ENCODE results near the gene SLC25A38. TPM values are rescaled to one million over a fixed set of nuclear protein-coding genes. Genes with fewer than 3 reads are reported as not detected.

SLC25A38 gene
- total and polyA plus RNA-seq, 9 of the 15 experiments (the other 6 are each of a cell fraction or from before 2014, with no cell fraction given), result 13.5 to 51.1 (median 30.6) TPM

DNA sequence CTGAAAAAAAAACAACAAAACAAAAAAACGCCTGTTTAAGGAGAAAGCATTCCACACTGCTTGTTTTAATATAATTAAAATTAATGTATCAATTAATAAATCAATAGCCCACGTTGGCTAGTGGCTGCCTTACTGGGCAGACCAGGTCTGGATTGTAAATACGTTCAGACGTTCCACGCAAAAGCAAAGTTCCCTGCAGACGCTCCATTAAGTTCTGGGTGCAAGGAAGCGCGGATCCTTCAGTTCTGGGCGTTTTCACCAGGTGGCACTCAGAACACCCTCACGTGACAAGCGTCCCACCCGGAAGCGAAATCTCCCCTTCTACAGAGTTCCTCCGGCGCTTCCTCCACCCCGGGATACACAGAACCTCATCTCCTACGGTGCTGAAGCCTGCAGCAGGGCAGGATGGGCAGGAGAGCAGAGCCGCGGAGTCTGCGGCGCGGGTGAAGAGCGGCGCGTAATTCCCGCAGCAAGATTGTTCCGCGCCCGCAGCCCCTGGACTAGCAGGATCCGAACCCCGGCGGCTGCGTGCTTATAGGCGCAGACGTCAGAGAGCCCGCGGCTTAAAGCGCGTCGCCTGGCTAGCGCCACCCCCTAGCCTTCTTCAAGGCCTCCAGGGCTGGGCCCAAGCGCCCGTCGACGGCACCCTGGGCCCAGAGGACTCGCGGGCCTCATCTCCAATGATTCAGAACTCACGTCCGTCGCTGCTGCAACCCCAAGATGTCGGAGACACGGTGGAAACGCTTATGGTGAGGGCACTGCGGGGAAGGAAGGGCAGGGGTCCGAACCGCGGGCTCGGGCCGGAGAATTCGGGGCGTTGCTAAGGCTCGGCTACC is at the start of gene SLC25A38 (continued):
- TF ChIP-seq, protein P1, sequence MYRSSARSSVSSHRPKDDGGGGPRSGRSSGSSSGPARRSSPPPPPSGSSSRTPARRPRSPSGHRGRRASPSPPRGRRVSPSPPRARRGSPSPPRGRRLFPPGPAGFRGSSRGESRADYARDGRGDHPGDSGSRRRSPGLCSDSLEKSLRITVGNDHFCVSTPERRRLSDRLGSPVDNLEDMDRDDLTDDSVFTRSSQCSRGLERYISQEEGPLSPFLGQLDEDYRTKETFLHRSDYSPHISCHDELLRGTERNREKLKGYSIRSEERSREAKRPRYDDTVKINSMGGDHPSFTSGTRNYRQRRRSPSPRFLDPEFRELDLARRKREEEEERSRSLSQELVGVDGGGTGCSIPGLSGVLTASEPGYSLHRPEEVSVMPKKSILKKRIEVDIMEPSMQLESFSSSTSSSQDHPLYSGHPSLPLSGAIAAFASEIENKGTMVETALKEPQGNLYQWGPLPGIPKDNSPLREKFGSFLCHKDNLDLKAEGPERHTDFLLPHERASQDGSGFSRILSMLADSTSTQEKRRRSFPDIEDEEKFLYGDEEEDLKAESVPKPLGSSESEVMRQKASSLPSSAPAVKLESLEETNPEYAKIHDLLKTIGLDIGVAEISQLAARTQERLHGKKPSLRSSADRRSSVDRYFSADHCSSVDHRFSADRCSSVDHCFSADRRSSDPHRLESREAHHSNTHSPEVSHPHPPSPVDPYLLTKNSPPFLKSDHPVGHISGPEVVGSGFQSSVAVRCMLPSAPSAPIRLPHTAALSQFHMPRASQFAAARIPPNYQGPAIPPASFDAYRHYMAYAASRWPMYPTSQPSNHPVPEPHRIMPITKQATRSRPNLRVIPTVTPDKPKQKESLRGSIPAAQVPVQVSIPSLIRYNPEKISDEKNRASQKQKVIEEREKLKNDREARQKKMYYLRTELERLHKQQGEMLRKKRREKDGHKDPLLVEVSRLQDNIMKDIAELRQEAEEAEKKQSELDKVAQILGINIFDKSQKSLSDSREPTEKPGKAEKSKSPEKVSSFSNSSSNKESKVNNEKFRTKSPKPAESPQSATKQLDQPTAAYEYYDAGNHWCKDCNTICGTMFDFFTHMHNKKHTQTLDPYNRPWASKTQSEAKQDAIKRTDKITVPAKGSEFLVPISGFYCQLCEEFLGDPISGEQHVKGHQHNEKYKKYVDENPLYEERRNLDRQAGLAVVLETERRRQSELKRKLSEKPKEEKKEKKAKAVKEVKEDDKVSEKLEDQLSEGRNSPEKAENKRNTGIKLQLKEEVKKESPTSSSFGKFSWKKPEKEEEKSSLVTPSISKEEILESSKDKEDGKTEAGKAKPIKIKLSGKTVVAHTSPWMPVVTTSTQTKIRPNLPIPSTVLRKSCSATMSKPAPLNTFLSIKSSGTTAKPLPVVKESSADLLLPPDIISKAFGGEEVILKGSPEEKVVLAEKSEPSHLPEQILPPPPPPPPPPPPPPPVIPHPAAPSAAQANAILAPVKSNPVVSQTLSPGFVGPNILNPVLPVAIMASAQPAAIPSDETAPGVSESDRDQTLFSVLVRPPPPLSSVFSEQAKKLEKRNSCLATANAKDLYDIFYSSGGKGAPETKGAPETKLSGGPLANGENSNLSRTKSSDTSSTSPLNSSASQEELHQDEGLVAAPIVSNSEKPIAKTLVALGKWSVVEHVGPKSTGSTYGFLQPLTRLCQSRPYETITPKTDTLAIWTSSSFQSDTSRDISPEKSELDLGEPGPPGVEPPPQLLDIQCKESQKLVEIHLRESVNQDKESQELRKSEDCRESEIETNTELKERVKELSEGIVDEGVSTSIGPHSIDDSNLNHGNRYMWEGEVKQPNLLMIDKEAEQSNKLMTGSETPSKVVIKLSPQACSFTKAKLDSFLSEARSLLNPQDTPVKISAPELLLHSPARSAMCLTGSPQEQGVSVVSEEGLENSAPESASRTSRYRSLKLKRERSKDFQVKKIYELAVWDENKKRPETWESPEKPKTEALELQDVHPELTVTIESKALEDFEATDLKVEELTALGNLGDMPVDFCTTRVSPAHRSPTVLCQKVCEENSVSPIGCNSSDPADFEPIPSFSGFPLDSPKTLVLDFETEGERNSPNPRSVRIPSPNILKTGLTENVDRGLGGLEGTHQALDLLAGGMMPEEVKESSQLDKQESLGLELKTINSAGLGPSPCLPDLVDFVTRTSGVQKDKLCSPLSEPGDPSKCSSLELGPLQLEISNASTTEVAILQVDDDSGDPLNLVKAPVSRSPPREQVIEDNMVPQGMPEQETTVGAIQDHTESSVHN (IDR thresholded peaks at IDR 0.05; ENCODE audit: borderline replicate concordance in 1 of 2, low read depth in 1 of 2), result peak in 1 of 2 experiments; percentile 67; a peak in 1 of 4 replicates
- TF ChIP-seq, protein P2, sequence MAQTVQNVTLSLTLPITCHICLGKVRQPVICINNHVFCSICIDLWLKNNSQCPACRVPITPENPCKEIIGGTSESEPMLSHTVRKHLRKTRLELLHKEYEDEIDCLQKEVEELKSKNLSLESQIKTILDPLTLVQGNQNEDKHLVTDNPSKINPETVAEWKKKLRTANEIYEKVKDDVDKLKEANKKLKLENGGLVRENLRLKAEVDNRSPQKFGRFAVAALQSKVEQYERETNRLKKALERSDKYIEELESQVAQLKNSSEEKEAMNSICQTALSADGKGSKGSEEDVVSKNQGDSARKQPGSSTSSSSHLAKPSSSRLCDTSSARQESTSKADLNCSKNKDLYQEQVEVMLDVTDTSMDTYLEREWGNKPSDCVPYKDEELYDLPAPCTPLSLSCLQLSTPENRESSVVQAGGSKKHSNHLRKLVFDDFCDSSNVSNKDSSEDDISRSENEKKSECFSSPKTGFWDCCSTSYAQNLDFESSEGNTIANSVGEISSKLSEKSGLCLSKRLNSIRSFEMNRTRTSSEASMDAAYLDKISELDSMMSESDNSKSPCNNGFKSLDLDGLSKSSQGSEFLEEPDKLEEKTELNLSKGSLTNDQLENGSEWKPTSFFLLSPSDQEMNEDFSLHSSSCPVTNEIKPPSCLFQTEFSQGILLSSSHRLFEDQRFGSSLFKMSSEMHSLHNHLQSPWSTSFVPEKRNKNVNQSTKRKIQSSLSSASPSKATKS (CRISPR knock-in tag; IDR thresholded peaks at IDR 0.05), result no peak
- TF ChIP-seq ETV5 (CRISPR knock-in tag; IDR thresholded peaks at IDR 0.05; ENCODE audit: low read depth) (peak; percentile 48; the same call in 1 of the 2 replicates), HCFC1 (IDR thresholded peaks at IDR 0.05; ENCODE audit: low read depth, low read length) (peak; percentile 60), ASH1L (IDR thresholded peaks at IDR 0.05; ENCODE audit: borderline replicate concordance, low read depth, partially characterized antibody) (peak; percentile 55), KHSRP (IDR thresholded peaks at IDR 0.05) (no peak), TCFL5 (CRISPR knock-in tag; conservative IDR thresholded peaks at IDR 0.05) (no peak), FOXP1 (CRISPR knock-in tag; IDR thresholded peaks at IDR 0.05) (peak; percentile 74; the same call in 1 of the 2 replicates), NR3C1 (CRISPR knock-in tag; IDR thresholded peaks at IDR 0.05) (peak; percentile 74), SRSF3 (IDR thresholded peaks at IDR 0.05; ENCODE audit: insufficient read depth, low read length) (no peak)
- TF ChIP-seq, protein P3, sequence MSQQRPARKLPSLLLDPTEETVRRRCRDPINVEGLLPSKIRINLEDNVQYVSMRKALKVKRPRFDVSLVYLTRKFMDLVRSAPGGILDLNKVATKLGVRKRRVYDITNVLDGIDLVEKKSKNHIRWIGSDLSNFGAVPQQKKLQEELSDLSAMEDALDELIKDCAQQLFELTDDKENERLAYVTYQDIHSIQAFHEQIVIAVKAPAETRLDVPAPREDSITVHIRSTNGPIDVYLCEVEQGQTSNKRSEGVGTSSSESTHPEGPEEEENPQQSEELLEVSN (IDR thresholded peaks at IDR 0.05; ENCODE audit: borderline replicate concordance in 1 of 2, extremely low read depth in 1 of 2, insufficient read depth in 1 of 2, insufficient read length in 1 of 2, low read depth in 1 of 2, low read length in 1 of 2, poor library complexity in 1 of 2, severe bottlenecking in 1 of 2), result peak; percentile 74 to 82
- TF ChIP-seq, protein P4, sequence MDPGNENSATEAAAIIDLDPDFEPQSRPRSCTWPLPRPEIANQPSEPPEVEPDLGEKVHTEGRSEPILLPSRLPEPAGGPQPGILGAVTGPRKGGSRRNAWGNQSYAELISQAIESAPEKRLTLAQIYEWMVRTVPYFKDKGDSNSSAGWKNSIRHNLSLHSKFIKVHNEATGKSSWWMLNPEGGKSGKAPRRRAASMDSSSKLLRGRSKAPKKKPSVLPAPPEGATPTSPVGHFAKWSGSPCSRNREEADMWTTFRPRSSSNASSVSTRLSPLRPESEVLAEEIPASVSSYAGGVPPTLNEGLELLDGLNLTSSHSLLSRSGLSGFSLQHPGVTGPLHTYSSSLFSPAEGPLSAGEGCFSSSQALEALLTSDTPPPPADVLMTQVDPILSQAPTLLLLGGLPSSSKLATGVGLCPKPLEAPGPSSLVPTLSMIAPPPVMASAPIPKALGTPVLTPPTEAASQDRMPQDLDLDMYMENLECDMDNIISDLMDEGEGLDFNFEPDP (CRISPR knock-in tag; IDR thresholded peaks at IDR 0.05), result 0 out of 2 replicates have a peak, but pooled peaks have one; percentile 20

Data from K562 (cell line).